ENCODE results near the gene CADM1. TPM values are rescaled to one million over a fixed set of nuclear protein-coding genes. Genes with fewer than 3 reads are reported as not detected.

Gene CADM1
- total RNA-seq, 1 donor from 2014 or later: 41.7 TPM

DNA sequence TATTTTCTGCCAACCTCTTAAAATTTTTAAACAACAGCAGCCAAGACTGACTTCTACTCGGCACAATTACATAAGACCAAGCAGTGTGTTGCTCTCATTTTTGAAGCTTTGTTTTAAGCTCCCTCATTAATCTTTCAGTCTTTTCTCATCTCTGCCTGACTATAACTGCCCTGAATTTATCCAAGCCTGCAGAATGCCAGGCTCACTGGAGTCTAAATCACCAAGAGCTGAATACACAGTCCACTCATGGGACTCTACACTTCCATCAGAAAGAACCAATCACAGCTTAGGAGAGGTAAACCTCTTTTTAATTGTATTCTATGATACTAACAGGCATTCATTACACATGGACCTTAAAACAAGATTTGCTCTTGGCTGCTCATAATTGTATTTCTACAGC lies 178.7 kb downstream of the CADM1 start:
- TF ChIP-seq, protein P1, sequence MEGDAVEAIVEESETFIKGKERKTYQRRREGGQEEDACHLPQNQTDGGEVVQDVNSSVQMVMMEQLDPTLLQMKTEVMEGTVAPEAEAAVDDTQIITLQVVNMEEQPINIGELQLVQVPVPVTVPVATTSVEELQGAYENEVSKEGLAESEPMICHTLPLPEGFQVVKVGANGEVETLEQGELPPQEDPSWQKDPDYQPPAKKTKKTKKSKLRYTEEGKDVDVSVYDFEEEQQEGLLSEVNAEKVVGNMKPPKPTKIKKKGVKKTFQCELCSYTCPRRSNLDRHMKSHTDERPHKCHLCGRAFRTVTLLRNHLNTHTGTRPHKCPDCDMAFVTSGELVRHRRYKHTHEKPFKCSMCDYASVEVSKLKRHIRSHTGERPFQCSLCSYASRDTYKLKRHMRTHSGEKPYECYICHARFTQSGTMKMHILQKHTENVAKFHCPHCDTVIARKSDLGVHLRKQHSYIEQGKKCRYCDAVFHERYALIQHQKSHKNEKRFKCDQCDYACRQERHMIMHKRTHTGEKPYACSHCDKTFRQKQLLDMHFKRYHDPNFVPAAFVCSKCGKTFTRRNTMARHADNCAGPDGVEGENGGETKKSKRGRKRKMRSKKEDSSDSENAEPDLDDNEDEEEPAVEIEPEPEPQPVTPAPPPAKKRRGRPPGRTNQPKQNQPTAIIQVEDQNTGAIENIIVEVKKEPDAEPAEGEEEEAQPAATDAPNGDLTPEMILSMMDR (IDR thresholded peaks at IDR 0.05; ENCODE audit: insufficient read depth, low read length, poor library complexity, severe bottlenecking): no peak
- Histone ChIP-seq H3K36me3 (ENCODE audit: control insufficient read depth, insufficient read depth, low read length) (no peaks in the 10 kb centered on the region), H3K4me3 (ENCODE audit: low read depth, low read length) (no peak overlapping the region), H3K27me3 (ENCODE audit: control insufficient read depth, insufficient read depth, low read length) (no peaks in the 10 kb centered on the region)
- no peak for DNase-seq (ENCODE audit: low read depth)

DNA sequence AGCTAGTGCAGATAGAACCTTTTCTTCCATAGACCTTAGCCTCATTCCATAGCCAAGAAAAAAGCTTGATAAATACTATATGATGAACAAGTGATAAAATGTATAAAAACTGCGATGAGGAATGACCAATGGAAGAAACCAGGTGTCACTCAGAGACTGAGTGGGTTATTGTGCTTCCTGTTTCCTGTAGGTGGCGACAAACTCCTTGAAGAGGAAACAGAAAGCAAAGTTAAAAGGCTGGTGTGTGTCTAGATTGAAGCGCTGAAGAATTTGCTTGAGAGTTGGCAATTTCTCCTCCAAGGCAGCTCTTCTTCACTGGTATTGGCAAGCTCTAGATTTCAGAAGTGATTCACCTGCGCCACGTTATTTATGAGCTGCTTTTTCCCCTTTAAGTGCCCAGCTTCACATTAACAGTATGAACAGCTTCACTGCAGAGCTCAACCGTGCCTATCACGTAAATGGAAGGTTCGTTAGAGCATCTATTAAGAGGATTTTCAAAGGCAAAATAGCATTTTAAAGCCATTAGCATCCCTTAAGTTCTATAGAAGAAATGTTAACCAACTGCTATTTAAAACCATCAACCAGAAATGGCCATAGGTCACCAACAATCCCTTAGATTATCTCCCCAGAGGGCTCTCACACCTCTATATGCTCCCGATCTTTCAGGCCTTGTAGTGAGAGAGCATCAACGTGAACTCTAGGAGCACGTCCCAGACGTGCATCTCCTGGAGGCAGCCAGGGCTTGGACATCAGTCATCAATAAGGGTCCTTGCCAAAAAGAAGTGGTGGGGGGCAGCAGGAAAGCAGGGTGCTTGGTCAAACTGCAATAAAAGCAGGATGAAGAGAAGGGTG lies 179.4 kb downstream of the CADM1 start:
- Histone ChIP-seq H3K36me3 (ENCODE audit: control insufficient read depth, insufficient read depth, low read length) (no peaks in the 10 kb centered on the region), H3K4me3 (ENCODE audit: low read depth, low read length) (no peak overlapping the region), H3K27me3 (ENCODE audit: control insufficient read depth, insufficient read depth, low read length) (no peaks in the 10 kb centered on the region)
- DNase-seq (ENCODE audit: low read depth): peak; percentile 49
- TF ChIP-seq, protein P1 (IDR thresholded peaks at IDR 0.05; ENCODE audit: insufficient read depth, low read length, poor library complexity, severe bottlenecking): peak; percentile 80

DNA sequence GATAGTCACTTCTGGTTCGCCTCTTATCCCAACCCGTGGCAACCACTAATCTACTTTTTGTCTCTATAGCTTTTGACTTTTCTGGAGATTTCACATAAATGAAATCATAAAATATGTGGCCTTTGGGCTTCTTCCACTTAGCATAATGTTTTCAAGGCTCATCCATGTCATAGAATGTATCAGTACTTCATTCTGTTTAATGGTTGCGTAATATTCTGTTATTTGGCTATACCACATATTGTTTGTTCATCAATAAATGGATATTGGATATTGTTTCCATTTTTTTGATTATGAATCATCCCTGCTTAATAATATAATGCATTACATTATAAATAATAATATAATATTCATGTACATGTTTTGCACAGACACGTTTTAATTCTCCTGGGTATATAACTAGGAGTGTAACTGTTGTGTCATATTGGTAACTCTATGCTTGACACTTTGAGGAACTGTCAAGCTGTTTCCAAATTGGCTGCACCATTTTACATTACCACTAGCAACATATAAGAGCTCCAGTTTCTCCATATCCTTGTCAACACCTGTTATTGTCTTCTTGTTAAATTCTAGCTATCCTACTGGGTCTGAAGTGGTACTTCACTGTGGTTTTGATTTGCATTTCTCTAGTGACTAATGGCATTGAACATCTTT lies 181.5 kb downstream of the CADM1 start:
- no peak for DNase-seq (ENCODE audit: low read depth)
- H3K4me3 ChIP-seq (ENCODE audit: low read depth, low read length): no peak overlapping the region
- no peaks in the 10 kb centered on the region for H3K27me3 ChIP-seq (ENCODE audit: control insufficient read depth, insufficient read depth, low read length)
- TF ChIP-seq, protein P1 (IDR thresholded peaks at IDR 0.05; ENCODE audit: insufficient read depth, low read length, poor library complexity, severe bottlenecking): no peak
- no peaks in the 10 kb centered on the region for H3K36me3 ChIP-seq (ENCODE audit: control insufficient read depth, insufficient read depth, low read length)

DNA sequence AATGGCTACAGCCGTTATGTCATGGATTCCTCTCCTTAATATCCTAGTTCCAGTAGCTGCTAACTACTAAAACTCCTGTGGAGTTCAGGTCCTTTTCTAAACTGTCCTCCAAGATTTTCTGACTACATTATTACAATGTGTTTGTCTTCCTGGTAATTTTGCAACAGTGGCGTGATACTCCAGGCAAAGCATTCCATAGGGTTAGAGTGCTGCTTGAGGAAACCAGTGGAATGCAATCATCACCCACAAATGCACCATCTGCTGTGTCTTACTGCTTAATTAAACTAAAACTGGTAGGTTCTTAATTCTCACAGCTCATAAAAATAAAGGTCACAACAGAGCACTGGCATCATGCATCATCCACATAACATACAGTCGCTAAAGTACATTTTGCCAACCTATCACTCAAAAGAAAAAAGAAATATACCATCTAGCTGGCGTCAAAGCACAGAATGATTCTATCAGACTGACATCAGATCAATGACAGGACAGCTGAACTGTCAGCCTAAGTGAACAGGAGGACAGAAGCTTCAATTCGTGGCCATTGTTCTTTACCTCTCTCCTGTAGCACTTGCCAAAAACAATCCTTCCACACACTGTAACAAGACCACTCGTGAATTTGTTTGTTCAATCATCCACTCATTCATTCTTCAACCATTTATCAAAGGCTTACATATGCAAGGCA lies 182.5 kb downstream of the CADM1 start:
- Histone ChIP-seq H3K36me3 (ENCODE audit: control insufficient read depth, insufficient read depth, low read length) (no peaks in the 10 kb centered on the region), H3K4me3 (ENCODE audit: low read depth, low read length) (no peak overlapping the region), H3K27me3 (ENCODE audit: control insufficient read depth, insufficient read depth, low read length) (no peaks in the 10 kb centered on the region)
- DNase-seq (ENCODE audit: low read depth): peak; percentile 43
- TF ChIP-seq, protein P1 (IDR thresholded peaks at IDR 0.05; ENCODE audit: insufficient read depth, low read length, poor library complexity, severe bottlenecking): no peak

DNA sequence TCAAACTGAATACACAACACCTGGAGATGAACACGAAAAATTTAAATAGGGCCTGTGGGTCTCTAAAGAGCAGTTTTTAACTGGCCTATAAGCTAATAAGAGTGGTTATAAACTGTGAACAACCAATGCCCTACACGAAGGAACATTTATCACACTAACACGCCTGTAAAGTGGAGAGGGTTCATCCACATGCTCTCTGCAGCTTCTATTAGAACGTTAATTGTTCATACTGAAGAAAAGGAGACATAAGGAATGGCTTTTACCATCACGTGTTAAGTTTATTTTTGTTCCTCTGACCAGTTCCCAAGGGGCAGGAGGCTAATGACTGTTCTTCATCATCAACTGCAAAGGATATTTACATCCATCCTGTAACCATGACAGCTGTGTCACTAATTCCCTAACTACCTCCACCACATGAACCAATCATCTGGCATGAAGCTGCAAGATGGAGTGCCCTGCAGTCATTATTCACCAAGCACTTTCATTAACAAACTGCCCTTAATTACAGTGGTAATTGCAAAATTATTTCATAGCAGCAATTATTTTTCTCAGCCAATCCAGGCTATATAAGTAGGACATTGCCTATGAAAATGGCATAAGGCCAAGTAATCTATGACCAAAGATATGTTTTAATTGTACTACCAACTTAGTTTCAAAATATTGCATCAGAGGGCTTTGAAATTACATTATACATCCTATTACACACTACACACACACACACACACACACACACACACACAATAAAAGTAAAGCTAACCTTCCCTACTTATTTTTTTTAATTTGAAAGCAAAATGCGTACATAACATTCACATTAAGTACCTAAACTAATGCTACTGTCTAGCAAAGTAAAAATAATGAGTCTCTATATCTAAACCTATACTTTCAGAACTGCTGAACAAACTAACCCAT lies 186.7 kb downstream of the CADM1 start:
- Histone ChIP-seq H3K36me3 (ENCODE audit: control insufficient read depth, insufficient read depth, low read length) (no peaks in the 10 kb centered on the region), H3K27me3 (ENCODE audit: control insufficient read depth, insufficient read depth, low read length) (no peaks in the 10 kb centered on the region), H3K4me3 (ENCODE audit: low read depth, low read length) (no peak overlapping the region)
- TF ChIP-seq, protein P1 (IDR thresholded peaks at IDR 0.05; ENCODE audit: insufficient read depth, low read length, poor library complexity, severe bottlenecking): no peak
- DNase-seq (ENCODE audit: low read depth): no peak
